OCI-LY1 (cell line): ENCODE results near the gene DBI.

Source experiments
- H2AFZ ChIP-seq: fragments of 200-600 bp; sonication (generic), shearing (Covaris generic); 2 replicates; pipeline ENCODE4 v1.6.0; 2014; ENCODE audit warnings: antibody characterized with exemption, mild to moderate bottlenecking, low read length
- H3F3A ChIP-seq: fragments of 200-600 bp; sonication (generic), shearing (Covaris generic); 2 replicates; pipeline ENCODE4 v1.6.0; 2014; ENCODE audit warnings: mild to moderate bottlenecking, antibody characterized with exemption, low read length, moderate library complexity; ENCODE audit not compliant: insufficient read depth
- H3K27ac ChIP-seq: fragments of 200-600 bp; sonication (generic); 2 replicates; pipeline ENCODE4 v1.5.1; 2014; ENCODE audit warnings: low read length, mixed run types, mild to moderate bottlenecking, low read depth; ENCODE audit not compliant: poor library complexity, severe bottlenecking
- H3K27me3 ChIP-seq: fragments of 200-600 bp; sonication (generic); 2 replicates; pipeline ENCODE4 v1.6.0; 2014; ENCODE audit warnings: antibody characterized with exemption, mild to moderate bottlenecking, low read length, moderate library complexity; ENCODE audit not compliant: insufficient read depth
- H3K36me3 ChIP-seq: fragments of 200-600 bp; sonication (generic); 2 replicates; pipeline ENCODE4 v1.6.1; 2014; ENCODE audit warnings: mild to moderate bottlenecking, antibody characterized with exemption, low read length, moderate library complexity, mixed read lengths; ENCODE audit not compliant: insufficient read depth
- H3K4me1 ChIP-seq: fragments of 200-600 bp; sonication (generic); 2 replicates; pipeline ENCODE4 v1.5.1; 2014; ENCODE audit warnings: mild to moderate bottlenecking, low read length, moderate library complexity; ENCODE audit not compliant: insufficient read depth, severe bottlenecking
- H3K4me2 ChIP-seq: fragments of 200-600 bp; sonication (generic), shearing (Covaris generic); 2 replicates; pipeline ENCODE4 v1.6.1; 2014; ENCODE audit warnings: low read length
- H3K4me3 ChIP-seq: fragments of 200-600 bp; sonication (generic); 2 replicates; pipeline ENCODE4 v1.5.1; 2014; ENCODE audit warnings: low read length, low read depth, mild to moderate bottlenecking, mixed read lengths; ENCODE audit not compliant: poor library complexity, severe bottlenecking
- H3K79me2 ChIP-seq: fragments of 200-600 bp; shearing (Covaris generic); 2 replicates; pipeline ENCODE4 v1.6.1; 2016; ENCODE audit warnings: mixed run types, low read length, mixed read lengths; ENCODE audit not compliant: insufficient read depth
- H3K9ac ChIP-seq: fragments of 200-600 bp; sonication (generic), shearing (Covaris generic); 2 replicates; pipeline ENCODE4 v1.6.1; 2014; ENCODE audit warnings: mild to moderate bottlenecking, low read length, mixed read lengths
- H3K9me2 ChIP-seq: fragments of 200-600 bp; sonication (generic), shearing (Covaris generic); 2 replicates; pipeline ENCODE4 v1.6.1; 2014; ENCODE audit warnings: low read depth, mild to moderate bottlenecking, low read length, mixed read lengths
- H3K9me3 ChIP-seq: fragments of 200-600 bp; shearing (Covaris generic); 2 replicates; pipeline ENCODE4 v1.6.1; 2014; ENCODE audit warnings: low read length, mixed read lengths
- H4K20me1 ChIP-seq: fragments of 200-600 bp; sonication (generic), shearing (Covaris generic); 2 replicates; pipeline ENCODE4 v1.6.0; 2016; ENCODE audit warnings: mild to moderate bottlenecking, low read length; ENCODE audit not compliant: insufficient read depth
- EZH2 ChIP-seq: fragments of 200-600 bp; sonication (generic), shearing (Covaris generic); IDR thresholded peaks from 2 replicates; pipeline ENCODE4 v1.8.0; 2017; ENCODE audit warnings: borderline replicate concordance, mixed run types, mild to moderate bottlenecking, antibody characterized with exemption, low read length, moderate library complexity, mixed read lengths
- TF ChIP-seq, protein P1 (sequence below): fragments of 200-600 bp; sonication (generic), shearing (Covaris generic); IDR thresholded peaks from 2 replicates; pipeline ENCODE4 v1.5.1; 2017; ENCODE audit warnings: mild to moderate bottlenecking, antibody characterized with exemption, low read length, moderate library complexity, mixed read lengths

Gene DBI

DNA sequence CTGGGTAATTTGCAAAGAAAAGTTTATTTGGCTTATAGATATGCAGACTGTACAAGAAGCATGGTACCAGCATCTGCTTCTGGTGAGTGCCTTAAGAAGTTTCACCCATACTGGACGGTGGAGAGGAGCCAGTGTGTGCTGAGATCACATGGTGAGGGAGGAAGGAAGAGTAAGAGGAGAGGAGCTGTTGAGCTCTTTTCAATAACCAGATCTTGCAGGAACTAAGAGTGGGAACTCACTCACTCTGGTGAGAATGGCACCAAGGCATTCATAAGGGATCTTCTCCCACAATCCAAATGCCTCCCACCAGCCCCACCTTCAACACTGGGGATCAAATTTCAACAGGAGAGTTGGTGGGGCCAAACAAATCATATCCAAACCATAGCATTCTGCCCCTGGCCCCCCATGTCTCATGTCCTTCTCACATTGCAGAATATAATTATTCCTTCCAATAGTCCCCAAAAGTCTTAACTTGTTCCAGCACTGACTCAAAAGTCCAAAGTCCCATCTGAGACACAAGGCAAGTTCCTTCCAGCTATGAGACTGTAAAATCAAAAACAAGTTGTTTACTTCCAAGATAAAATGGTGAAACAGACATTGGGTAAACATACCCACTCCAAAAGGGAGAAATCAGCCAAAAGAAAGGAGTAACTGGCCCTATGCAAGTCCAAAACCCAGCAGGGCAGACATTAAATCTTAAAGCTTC, 53.2 kb downstream of the DBI start:
- Histone ChIP-seq H3K9me2 (no peaks in the 10 kb centered on the region), H3K79me2 (no peaks in the 10 kb centered on the region), H3F3A (no peaks in the 10 kb centered on the region), H3K27ac (no peak overlapping the region), H2AFZ (no peak overlapping the region), H4K20me1 (no peaks in the 10 kb centered on the region), H3K36me3 (no peaks in the 10 kb centered on the region), H3K27me3 (peaks cover 3% of the 10 kb centered on the region; the same call in 1 of the 2 replicates), H3K4me3 (no peak overlapping the region), H3K9ac (no peak overlapping the region), H3K9me3 (no peaks in the 10 kb centered on the region), H3K4me1 (no peaks in the 10 kb centered on the region), H3K4me2 (no peak overlapping the region)
- TF ChIP-seq EZH2, result no peak
- TF ChIP-seq, protein P1, sequence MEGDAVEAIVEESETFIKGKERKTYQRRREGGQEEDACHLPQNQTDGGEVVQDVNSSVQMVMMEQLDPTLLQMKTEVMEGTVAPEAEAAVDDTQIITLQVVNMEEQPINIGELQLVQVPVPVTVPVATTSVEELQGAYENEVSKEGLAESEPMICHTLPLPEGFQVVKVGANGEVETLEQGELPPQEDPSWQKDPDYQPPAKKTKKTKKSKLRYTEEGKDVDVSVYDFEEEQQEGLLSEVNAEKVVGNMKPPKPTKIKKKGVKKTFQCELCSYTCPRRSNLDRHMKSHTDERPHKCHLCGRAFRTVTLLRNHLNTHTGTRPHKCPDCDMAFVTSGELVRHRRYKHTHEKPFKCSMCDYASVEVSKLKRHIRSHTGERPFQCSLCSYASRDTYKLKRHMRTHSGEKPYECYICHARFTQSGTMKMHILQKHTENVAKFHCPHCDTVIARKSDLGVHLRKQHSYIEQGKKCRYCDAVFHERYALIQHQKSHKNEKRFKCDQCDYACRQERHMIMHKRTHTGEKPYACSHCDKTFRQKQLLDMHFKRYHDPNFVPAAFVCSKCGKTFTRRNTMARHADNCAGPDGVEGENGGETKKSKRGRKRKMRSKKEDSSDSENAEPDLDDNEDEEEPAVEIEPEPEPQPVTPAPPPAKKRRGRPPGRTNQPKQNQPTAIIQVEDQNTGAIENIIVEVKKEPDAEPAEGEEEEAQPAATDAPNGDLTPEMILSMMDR, result no peak

GRCh38 chr2:119421304-119421703, 54.5 kb downstream of the DBI start:
- no peaks in the 10 kb centered on the region for H3K9me3 ChIP-seq
- H3K79me2 ChIP-seq, result no peaks in the 10 kb centered on the region
- TF ChIP-seq EZH2, result no peak
- TF ChIP-seq, protein P1, result no peak
- peaks cover 3% of the 10 kb centered on the region; the same call in 1 of the 2 replicates for H3K27me3 ChIP-seq
- no peak overlapping the region for H3K27ac ChIP-seq
- no peaks in the 10 kb centered on the region for H3K4me1 ChIP-seq
- H4K20me1 ChIP-seq, result no peaks in the 10 kb centered on the region
- no peak overlapping the region for H3K9ac ChIP-seq
- no peak overlapping the region for H2AFZ ChIP-seq
- H3F3A ChIP-seq, result no peaks in the 10 kb centered on the region
- no peak overlapping the region for H3K4me3 ChIP-seq
- no peaks in the 10 kb centered on the region for H3K9me2 ChIP-seq
- H3K36me3 ChIP-seq, result no peaks in the 10 kb centered on the region
- H3K4me2 ChIP-seq, result no peak overlapping the region

DNA sequence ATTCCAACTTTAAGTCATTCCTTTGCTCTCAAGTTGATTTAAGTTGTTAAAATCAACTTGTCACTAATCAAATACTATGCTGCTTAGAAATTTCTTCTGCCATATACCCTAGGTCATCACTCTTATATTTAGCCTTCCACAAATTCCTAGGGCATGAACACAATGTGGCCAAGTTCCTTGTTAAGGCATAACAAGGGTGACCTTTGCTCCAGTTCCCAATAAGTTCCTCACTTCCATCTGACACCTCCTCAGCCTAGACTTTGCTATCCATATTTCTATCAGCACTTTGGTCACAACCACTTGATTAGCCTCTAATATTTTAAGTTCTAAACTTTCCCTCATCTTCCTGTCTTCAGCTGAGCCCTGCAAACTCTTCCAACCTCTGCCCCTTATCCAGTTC, 55.0 kb downstream of the DBI start:
- H3K4me2 ChIP-seq, result no peak overlapping the region

More for the DNA sequence above, 55.0 kb downstream of the DBI start:
- Histone ChIP-seq H3K4me3 (no peak overlapping the region), H3K79me2 (no peaks in the 10 kb centered on the region), H3K27ac (no peak overlapping the region), H3K9ac (no peak overlapping the region), H3K27me3 (peaks cover 3% of the 10 kb centered on the region; the same call in 1 of the 2 replicates), H3K9me3 (no peaks in the 10 kb centered on the region), H3K4me1 (no peaks in the 10 kb centered on the region), H4K20me1 (no peaks in the 10 kb centered on the region), H3F3A (no peaks in the 10 kb centered on the region), H2AFZ (no peak overlapping the region), H3K36me3 (no peaks in the 10 kb centered on the region), H3K9me2 (no peaks in the 10 kb centered on the region)
- TF ChIP-seq EZH2, result no peak
- TF ChIP-seq, protein P1, result no peak
